Body of pancreas (tissue), 4 donors: Measurements from ENCODE around the gene TGIF2. TPM values are rescaled to one million over a fixed set of nuclear protein-coding genes. Genes with fewer than 3 reads are reported as not detected.

Experiments used
- ATAC-seq: fragments of 150-250 bp; one replicate; pipeline ENCODE4 v1.9.1; 2016
- DNase-seq, 4 donors: peaks; one replicate each; pipeline ENCODE4 v3.0.0-alpha.2; 2019
- H3K27ac ChIP-seq, 4 donors: fragments of 200-600 bp; sonication (generic); 1 replicate in 3 of 4; 2 replicates in 1 of 4; pipeline versions ENCODE4 v1.5.1 to v1.6.1; 2016 to 2019; ENCODE audit warnings: mild to moderate bottlenecking in 1 of 4, mixed read lengths in 1 of 4, moderate library complexity in 1 of 4
- H3K27me3 ChIP-seq, 2 donors: fragments of 200-600 bp; sonication (generic); one replicate each; pipeline ENCODE4 v1.6.0; 2016; ENCODE audit warnings: mild to moderate bottlenecking in 1 of 2
- H3K36me3 ChIP-seq, 2 donors: fragments of 200-600 bp; sonication (generic); replicated peaks in 1 of 2; 2 replicates each; pipeline ENCODE4 v1.5.1; 2016; ENCODE audit warnings: low read depth in 2 of 2; ENCODE audit not compliant: insufficient read depth in 1 of 2
- H3K4me1 ChIP-seq: fragments of 200-600 bp; sonication (generic); one replicate; pipeline ENCODE4 v1.6.0; 2016
- H3K4me3 ChIP-seq, 2 donors: fragments of 200-600 bp; sonication (generic); 1 replicate in 1 of 2; 2 replicates in 1 of 2; pipeline ENCODE4 v1.5.1; 2016 to 2019
- H3K9me3 ChIP-seq, 3 donors: fragments of 200-600 bp; sonication (generic); 1 replicate in 2 of 3; 2 replicates in 1 of 3; pipeline ENCODE4 v1.5.1; 2016
- POLR2A ChIP-seq, 3 donors: fragments of 450-650 bp; IDR thresholded peaks; one replicate each; pipeline ENCODE4 v1.6.1; 2016; ENCODE audit warnings: antibody characterized with exemption in 3 of 3, mild to moderate bottlenecking in 2 of 3
- WGBS, 2 donors: methylation state at CpG; one replicate each; pipeline ENCODE4 v1.1.5; 2017; 5-methylcytosine and 5-hydroxymethylcytosine counted together
- intact Hi-C: fragments of 100-400 bp; cut with DNase I; formaldehyde crosslinking; loops from one replicate; pipeline ENCODE4 v1.15.1; 2023
- total RNA-seq, 2 donors: library from RNA; depleted of rRNA; stranded (reverse); fragments of >200 nt; gene quantifications; one replicate each; pipeline ENCODE4 v1.1.0, GENCODE V29; 2016
- TF ChIP-seq, protein P1 (sequence below), 7 experiments: fragments of 450-650 bp in 4 of 7; fragments of 200-600 bp in 3 of 7; sonication (generic) in 3 of 7; IDR thresholded peaks; one replicate each; pipeline ENCODE4 v1.5.1; 2016 to 2019; ENCODE audit warnings: antibody characterized with exemption in 7 of 7

TGIF2 gene
- total RNA-seq, 2 donors from 2014 or later, result 15.2 to 18.7 TPM

GRCh38 chr20:36623444-36623843 lies 50.0 kb downstream of the TGIF2 start:
- intact Hi-C loops, result no loop called here
- TF ChIP-seq, protein P1, sequence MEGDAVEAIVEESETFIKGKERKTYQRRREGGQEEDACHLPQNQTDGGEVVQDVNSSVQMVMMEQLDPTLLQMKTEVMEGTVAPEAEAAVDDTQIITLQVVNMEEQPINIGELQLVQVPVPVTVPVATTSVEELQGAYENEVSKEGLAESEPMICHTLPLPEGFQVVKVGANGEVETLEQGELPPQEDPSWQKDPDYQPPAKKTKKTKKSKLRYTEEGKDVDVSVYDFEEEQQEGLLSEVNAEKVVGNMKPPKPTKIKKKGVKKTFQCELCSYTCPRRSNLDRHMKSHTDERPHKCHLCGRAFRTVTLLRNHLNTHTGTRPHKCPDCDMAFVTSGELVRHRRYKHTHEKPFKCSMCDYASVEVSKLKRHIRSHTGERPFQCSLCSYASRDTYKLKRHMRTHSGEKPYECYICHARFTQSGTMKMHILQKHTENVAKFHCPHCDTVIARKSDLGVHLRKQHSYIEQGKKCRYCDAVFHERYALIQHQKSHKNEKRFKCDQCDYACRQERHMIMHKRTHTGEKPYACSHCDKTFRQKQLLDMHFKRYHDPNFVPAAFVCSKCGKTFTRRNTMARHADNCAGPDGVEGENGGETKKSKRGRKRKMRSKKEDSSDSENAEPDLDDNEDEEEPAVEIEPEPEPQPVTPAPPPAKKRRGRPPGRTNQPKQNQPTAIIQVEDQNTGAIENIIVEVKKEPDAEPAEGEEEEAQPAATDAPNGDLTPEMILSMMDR (IDR thresholded peaks at IDR 0.05), result no peak
- no peak for TF ChIP-seq POLR2A (IDR thresholded peaks at IDR 0.05)
- H3K27ac ChIP-seq, result peak overlapping the region in 1 of 4 donors; percentile 10
- no peaks in the 10 kb centered on the region for H3K36me3 ChIP-seq
- peaks cover 16% of the 10 kb centered on the region for H3K4me1 ChIP-seq
- no peak for ATAC-seq
- no peak overlapping the region for H3K4me3 ChIP-seq
- WGBS, 2 donors, result 64 to 66% methylated on average over 2 of the region's 2 CpGs
- H3K27me3 ChIP-seq, result no peaks in the 10 kb centered on the region
- H3K9me3 ChIP-seq, result no peaks in the 10 kb centered on the region
- DNase-seq, result no peak

DNA sequence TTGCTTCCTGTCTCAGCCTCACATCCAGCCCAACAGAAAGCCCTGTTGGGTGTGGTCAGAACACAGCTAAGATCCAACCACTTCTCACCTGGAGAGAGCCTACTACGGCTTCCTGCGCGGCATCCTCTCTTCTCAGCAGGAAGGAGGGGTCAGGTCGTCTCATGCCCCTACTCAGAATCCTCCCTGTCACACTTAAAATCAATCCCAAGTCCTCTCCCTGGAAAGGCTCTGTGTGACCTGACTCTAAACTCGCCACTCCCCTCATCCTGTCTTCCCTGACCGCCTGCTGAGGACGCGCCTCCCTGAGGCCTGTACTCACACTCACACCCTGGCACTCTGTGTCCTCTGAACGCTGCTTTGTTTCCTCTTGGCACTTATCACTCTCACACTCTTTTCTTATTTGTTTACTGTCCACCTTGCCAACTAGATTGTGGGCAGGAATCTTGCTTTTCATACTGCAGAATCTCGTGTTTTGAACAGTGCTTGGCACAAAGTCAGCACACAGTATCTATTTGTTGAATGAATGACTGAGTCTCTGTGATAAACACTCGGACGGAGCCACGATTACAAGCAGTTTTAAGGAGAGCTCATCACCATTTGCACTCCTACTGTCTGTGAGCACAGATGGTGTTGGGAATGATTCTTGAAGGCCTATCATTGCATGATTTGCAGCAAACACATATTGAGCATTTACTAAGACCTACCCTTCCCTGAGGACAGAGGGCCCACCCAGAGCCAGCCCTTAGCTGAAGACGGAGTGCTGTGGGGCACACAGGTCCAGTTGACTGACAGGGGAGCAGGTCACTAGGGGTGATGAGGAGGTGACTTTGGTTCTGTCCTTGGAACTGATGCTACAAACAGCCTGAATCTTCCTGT lies 50.9 kb downstream of the TGIF2 start:
- Histone ChIP-seq H3K27ac (peak overlapping the region in 2 of 4 donors; percentile 10 to 52), H3K4me1 (peaks cover 16% of the 10 kb centered on the region), H3K4me3 (no peak overlapping the region), H3K36me3 (no peaks in the 10 kb centered on the region), H3K9me3 (no peaks in the 10 kb centered on the region), H3K27me3 (no peaks in the 10 kb centered on the region)
- 33 to 36% methylated on average over 14 of the region's 14 CpGs for WGBS, 2 donors
- no peak for TF ChIP-seq POLR2A (IDR thresholded peaks at IDR 0.05)
- TF ChIP-seq, protein P1 (IDR thresholded peaks at IDR 0.05), result peak in 1 of 7 experiments; percentile 17
- ATAC-seq, result peak; percentile 80
- intact Hi-C loops, result no loop called here
- peak; percentile 22 to 48 (median 34) for DNase-seq

DNA sequence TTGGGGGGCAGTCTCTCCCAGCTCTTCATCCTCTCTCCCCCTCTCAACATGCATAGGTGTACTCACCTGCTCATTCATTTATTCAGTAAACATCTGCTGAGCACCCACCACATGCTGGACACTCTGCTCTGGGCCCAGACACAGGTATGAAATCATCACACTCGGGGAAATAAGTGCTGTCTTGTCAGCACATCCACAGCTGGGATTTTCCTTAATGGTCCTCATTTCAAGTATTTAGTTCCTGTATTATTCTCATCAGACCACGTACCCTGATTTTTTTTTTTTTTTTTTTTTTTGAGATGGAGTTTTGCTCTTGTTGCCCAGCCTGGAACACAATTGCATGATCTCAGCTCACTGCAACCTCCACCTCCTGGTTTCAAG lies 51.5 kb downstream of the TGIF2 start:
- H3K27ac ChIP-seq, result peak overlapping the region in 1 of 4 donors; percentile 10
- H3K9me3 ChIP-seq, result no peaks in the 10 kb centered on the region
- H3K4me1 ChIP-seq, result peaks cover 16% of the 10 kb centered on the region
- intact Hi-C loops, result no loop called here
- TF ChIP-seq POLR2A (IDR thresholded peaks at IDR 0.05), result no peak
- TF ChIP-seq, protein P1 (IDR thresholded peaks at IDR 0.05), result no peak
- no peaks in the 10 kb centered on the region for H3K27me3 ChIP-seq
- H3K36me3 ChIP-seq, result no peaks in the 10 kb centered on the region
- 67 to 78% methylated on average over 2 of the region's 2 CpGs for WGBS, 2 donors
- ATAC-seq (no peak), DNase-seq (no peak)
- H3K4me3 ChIP-seq, result no peak overlapping the region

DNA sequence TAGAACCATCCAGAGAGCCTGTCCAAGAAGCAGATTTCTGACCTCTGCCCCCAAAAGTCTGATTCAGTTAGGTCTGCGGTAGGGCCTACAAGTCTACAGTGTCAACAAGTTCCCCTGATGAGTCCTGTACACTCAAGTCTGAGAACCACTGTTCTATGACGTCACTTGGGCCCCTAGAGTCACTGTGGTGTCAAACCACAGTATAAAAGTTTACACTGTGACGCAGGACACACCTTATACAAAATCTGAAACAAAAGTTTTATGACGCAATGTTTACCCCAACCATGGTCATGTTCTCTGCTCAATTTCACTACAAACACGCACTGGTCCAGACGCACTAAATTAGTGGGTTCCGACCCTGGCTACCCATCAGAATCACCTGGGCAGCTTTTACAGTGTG lies 54.7 kb downstream of the TGIF2 start:
- TF ChIP-seq, protein P1 (IDR thresholded peaks at IDR 0.05), result no peak
- TF ChIP-seq POLR2A (IDR thresholded peaks at IDR 0.05), result no peak
- peaks cover 16% of the 10 kb centered on the region for H3K4me1 ChIP-seq
- no peak for DNase-seq
- 84 to 100% methylated on average over 4 to 7 of the region's 7 CpGs for WGBS, 2 donors
- no peaks in the 10 kb centered on the region for H3K27me3 ChIP-seq
- intact Hi-C loops, result no loop called here
- H3K9me3 ChIP-seq, result no peaks in the 10 kb centered on the region
- no peak overlapping the region for H3K4me3 ChIP-seq
- no peak for ATAC-seq
- H3K27ac ChIP-seq, result no peak overlapping the region
- no peaks in the 10 kb centered on the region for H3K36me3 ChIP-seq
